Measurements from ENCODE around the gene CLN5.
"Not testable (repeated sequence)": the region's sequence is repeated elsewhere in the genome, so short reads cannot be mapped to it uniquely, and the experiment has no call there.

Gene CLN5

GRCh38 chr13:76991796-76992547 lies at the start of gene CLN5:
Gene CLN5, plus strand, starts transcription at chr13:76992081. Its CDS starts 18 bp downstream, at chr13:76992099.
- in situ Hi-C loops (cut with MboI; ENCODE audit: low sequenced_read_pairs), result no loop called here

- in situ Hi-C loops (cut with MboI; ENCODE audit: low sequenced_read_pairs), result no loop called here
Observed at GRCh38 chr13:76942363-76942762, 49.5 kb upstream of the CLN5 start.

- in situ Hi-C loops (cut with MboI; ENCODE audit: low sequenced_read_pairs), result no loop called here
Observed at GRCh38 chr13:76943646-76944045, 48.2 kb upstream of the CLN5 start.

- in situ Hi-C loops (cut with MboI; ENCODE audit: low sequenced_read_pairs), result no loop called here
Observed at GRCh38 chr13:76944456-76944855, 47.4 kb upstream of the CLN5 start.

- in situ Hi-C loops (cut with MboI; ENCODE audit: low sequenced_read_pairs), result no loop called here
Observed at GRCh38 chr13:76948149-76948548, 43.7 kb upstream of the CLN5 start, which contains the start of gene ACOD1. Gene ACOD1, plus strand, starts transcription at chr13:76948511. Its CDS starts 48 bp downstream, at chr13:76948559.

- in situ Hi-C loops (cut with MboI; ENCODE audit: low sequenced_read_pairs), result no loop called here
Observed at GRCh38 chr13:76950101-76950500, 41.8 kb upstream of the CLN5 start.

GRCh38 chr13:76953968-76954367 lies 37.9 kb upstream of the CLN5 start:
- in situ Hi-C loops (cut with MboI; ENCODE audit: low sequenced_read_pairs), result no loop called here

- in situ Hi-C loops (cut with MboI; ENCODE audit: low sequenced_read_pairs), result no loop called here
Observed at GRCh38 chr13:76954538-76954937, 37.3 kb upstream of the CLN5 start.

GRCh38 chr13:76955193-76955592 lies 36.7 kb upstream of the CLN5 start:
- in situ Hi-C loops (cut with MboI; ENCODE audit: low sequenced_read_pairs), result no loop called here

- in situ Hi-C loops (cut with MboI; ENCODE audit: low sequenced_read_pairs), result no loop called here
Observed at GRCh38 chr13:76955661-76956060, 36.2 kb upstream of the CLN5 start.

- in situ Hi-C loops (cut with MboI; ENCODE audit: low sequenced_read_pairs), result no loop called here
Observed at GRCh38 chr13:76958841-76959432, 32.9 kb upstream of the CLN5 start.

GRCh38 chr13:76959734-76960133 lies 32.1 kb upstream of the CLN5 start:
- in situ Hi-C loops (cut with MboI; ENCODE audit: low sequenced_read_pairs), result not testable (repeated sequence)

- in situ Hi-C loops (cut with MboI; ENCODE audit: low sequenced_read_pairs), result no loop called here
Observed at GRCh38 chr13:76965759-76966421, 26.0 kb upstream of the CLN5 start.

GRCh38 chr13:76967031-76967430 lies 24.9 kb upstream of the CLN5 start:
- in situ Hi-C loops (cut with MboI; ENCODE audit: low sequenced_read_pairs), result no loop called here

GRCh38 chr13:76968041-76968440 lies 23.8 kb upstream of the CLN5 start:
- in situ Hi-C loops (cut with MboI; ENCODE audit: low sequenced_read_pairs), result no loop called here

- in situ Hi-C loops (cut with MboI; ENCODE audit: low sequenced_read_pairs), result no loop called here
Observed at GRCh38 chr13:76969488-76970365, 22.2 kb upstream of the CLN5 start.

GRCh38 chr13:76971215-76971614 lies 20.7 kb upstream of the CLN5 start:
- in situ Hi-C loops (cut with MboI; ENCODE audit: low sequenced_read_pairs), result no loop called here

GRCh38 chr13:76971851-76972829 lies 19.7 kb upstream of the CLN5 start:
- in situ Hi-C loops (cut with MboI; ENCODE audit: low sequenced_read_pairs), result no loop called here

GRCh38 chr13:76973920-76974617 lies 17.8 kb upstream of the CLN5 start:
- in situ Hi-C loops (cut with MboI; ENCODE audit: low sequenced_read_pairs), result no loop called here

All from hTERT RPE-1 (cell line).